ENCODE data around the gene S100A6.

The S100A6 gene

GRCh38 chr1:153515504-153516394 is 20.0 kb downstream of the S100A6 start:
- no peak for DNase-seq
- intact Hi-C loops (cut with DNase I), result loop anchor here (10.0 kb wide), 2 partner anchors 139 to 229 kb away; partner anchors contain the start of gene SNAPIN

- DNase-seq, result peak in 1 of 10 donors; percentile 58
- intact Hi-C loops (cut with DNase I), result loop anchor here (10.0 kb wide), 2 partner anchors 141 to 231 kb away; partner anchors contain the start of gene SNAPIN
These were observed 22.1 kb downstream of the S100A6 start for GRCh38 chr1:153513666-153514065.

DNA sequence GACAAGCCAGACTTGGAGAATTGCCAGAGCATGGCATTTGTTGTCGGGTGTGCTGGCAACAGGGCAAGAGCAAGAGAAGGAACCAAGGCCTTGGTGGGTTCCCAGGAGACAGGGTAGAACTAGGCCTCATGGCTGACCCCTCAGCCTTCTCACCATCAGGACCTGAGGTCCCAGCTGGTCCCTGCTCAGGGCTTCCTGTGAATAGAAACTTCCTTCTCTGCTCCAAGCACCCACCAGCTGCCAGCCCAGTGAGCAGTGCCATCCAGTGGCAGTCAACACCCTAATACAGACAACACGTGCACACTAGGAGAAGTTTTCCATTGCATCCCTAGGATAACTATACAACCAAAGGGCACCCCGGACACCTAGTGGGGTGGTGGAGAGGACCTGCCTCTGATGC is 22.8 kb downstream of the S100A6 start:
- intact Hi-C loops (cut with DNase I), result loop anchor here (10.0 kb wide), 2 partner anchors 142 to 232 kb away; partner anchors contain the start of gene SNAPIN
- DNase-seq, result peak in 1 of 10 donors; percentile 37

- peak; percentile 62 to 96 (median 76) for DNase-seq
- intact Hi-C loops (cut with DNase I), result loop anchor here (1.0 to 10.0 kb wide), 3 partner anchors 57 to 234 kb away; partner anchors contain the start of gene SNAPIN
These were observed 24.8 kb downstream of the S100A6 start for GRCh38 chr1:153510984-153511410.

DNA sequence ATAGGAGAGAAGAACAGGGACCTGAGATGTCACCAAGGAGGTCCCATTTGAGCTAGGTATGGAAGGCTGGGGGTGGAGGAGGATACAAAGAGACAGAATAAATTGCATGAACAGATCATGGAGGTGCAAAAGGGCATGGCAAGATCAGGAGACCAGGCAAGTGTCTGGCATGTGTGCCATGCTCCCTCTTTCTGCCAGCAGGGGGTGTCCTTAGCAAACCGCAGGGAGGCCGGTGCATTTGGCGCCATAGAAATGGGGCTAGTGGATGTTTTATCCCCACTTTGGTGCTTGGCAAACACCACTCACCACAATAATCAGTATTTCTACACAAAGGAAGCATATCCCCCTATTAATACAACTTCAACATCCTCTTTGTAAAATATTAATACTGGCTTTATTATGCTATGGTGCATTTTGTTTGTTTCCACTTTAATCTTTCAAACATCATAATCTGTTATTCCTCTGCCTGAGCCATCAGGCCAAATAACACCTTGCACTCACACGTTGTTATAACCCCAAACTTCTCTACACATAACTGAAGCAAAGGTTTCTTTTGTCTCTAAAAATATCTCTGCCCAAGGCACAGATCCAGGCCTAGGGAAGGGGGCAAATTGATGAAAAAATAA is 25.9 kb downstream of the S100A6 start:
- intact Hi-C loops (cut with DNase I), result loop anchor here (10.0 kb wide), 2 partner anchors 145 to 235 kb away; partner anchors contain the start of gene SNAPIN
- DNase-seq, result peak in 5 of 10 donors; percentile 19 to 44 (median 36)

DNA sequence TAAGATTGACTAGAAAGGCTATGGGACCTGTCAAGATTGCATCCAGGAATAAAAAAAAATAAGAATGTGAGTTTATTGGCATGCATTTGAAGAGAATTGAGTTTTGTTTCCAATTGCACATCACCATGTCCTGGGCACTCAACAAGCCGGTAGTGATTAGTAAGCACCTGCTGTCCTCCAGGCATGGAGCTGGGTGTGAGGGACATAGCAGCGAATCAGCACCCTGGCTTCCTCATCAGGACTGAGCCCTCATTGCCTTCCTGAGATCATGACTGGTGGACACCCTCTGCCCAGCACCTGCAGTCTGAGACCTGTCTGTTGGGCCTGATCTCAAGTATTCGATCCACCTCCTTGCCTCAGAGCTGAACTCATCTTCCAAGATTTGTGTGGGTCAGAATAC is 26.8 kb downstream of the S100A6 start:
- no peak for DNase-seq
- intact Hi-C loops (cut with DNase I), result no loop called here

DNA sequence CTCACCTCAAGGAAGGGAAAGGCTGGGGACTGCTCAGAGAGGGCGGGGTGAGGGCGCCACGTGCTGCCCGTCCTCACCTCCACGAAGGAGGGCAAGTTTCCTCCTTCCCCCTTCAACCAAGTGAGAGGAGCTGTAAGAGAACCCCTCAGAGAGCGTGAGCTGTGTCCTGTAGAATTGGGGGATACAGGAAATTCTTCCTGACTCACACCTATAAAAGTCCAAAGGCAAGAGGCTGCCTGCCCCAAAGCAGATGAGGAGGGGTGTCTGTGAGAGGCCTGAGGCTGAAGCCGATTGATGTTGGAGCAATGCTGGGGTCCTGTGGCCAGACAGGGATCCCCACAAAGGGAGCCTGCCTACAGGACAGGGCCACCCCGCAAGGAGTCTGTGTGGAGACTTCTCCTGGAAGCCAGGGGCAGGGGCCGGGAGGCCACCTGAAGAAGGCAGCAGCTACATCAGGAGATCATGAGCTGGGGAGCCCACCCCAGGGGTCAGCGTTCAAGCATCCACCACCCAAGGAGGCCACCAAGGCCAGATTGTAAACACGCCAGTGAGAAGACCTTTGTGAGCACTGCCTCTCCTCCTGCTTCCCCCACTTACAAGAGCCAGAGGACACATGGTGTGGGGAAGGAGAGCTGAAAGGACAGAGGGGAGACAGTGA is 27.7 kb downstream of the S100A6 start:
- DNase-seq, result no peak

DNA sequence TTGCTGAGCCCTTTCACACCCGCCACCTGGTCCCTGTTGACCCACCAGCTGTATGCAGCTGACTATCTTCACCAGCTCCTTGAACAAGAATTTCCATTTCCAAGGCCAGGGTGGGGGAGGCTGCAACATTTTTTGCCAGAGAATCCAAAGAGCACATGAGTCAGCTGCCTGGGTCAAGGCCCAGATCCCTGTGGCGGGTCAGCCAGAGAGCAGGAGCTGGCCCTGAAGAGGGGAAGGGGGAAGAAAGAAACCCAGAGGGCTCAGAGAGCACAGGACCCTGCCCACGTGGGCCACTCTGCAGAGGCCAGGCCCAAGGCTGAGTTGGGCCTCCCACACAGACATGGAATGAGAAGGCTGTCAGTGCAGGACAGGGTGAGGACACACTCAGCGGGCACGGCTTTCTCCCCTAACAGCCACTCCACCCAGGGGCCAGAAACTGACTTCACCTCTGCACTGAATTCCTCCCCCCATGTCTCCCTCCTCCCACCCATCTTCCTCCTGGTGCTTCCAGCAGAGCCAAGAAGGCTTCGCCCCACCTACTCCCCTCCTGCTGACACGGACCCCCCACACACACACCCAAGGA is 28.9 kb downstream of the S100A6 start:
- intact Hi-C loops (cut with DNase I), result no loop called here
- peak in 3 of 10 donors; percentile 12 to 58 (median 21) for DNase-seq

More for the DNA sequence above, 27.7 kb downstream of the S100A6 start:
- intact Hi-C loops (cut with DNase I), result no loop called here

DNA sequence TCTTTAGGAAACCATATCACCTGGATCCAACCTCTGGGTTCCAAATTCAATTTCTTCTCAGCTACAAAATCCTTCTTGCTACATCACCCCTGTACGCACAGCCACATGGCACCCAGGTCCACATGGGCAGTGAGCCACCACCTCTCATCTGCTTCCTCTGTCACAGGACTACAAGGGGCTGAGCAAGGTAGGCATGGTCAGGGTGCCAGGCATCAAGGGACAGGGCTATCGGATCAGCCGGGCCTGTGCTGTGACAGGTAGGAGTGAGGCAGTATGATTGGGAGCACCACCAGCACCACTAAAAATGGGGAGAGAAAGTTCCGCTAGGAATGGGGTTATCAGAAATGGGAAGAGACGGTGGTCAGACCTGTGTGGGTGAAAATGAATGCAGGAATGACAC is 29.4 kb downstream of the S100A6 start:
- DNase-seq, result no peak
- intact Hi-C loops (cut with DNase I), result no loop called here

DNA sequence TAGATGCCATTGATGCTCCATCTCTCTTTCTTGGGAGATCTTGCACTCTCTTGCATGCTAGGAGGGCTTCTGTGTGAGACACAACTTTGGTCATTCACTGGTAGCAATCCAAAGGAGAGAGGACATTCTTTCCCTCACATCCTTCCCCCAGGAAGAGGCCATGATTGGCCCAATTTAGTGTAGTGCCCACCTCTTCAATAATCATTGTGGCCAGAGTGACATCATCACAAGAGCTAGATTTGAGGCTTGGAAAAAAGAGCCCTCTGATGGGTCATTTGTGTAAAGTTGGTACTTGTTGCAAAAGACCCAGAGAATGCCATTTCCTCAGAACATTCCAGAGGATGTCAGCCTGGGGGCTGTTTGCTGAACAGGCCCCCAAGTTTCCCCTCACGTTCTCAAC is 30.2 kb downstream of the S100A6 start:
- no peak for DNase-seq
- intact Hi-C loops (cut with DNase I), result no loop called here

- no peak for DNase-seq
- intact Hi-C loops (cut with DNase I), result no loop called here
These were observed 32.0 kb downstream of the S100A6 start for GRCh38 chr1:153503766-153504165.

DNA sequence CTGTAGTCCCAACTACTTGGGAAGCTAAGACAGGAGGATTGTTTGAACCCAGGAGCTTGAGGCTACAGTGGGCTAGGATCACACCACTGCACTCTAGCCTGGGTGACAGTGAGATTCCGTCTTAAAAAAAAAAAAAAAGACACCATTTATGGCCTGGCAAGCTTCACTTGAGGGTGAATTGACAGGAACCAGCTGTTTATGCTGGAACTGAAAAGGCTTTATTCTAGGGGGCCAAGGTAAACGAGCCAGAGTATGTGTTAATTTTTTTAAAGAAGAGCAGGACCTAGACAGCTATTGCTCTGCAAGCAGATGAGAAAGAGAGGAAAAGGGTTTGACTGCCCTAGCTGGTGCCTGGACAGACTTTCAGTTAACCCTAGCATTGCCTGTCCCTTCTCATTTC is 37.0 kb downstream of the S100A6 start:
- DNase-seq, result no peak
- intact Hi-C loops (cut with DNase I), result no loop called here

GRCh38 chr1:153495536-153495935 is 40.3 kb downstream of the S100A6 start:
- no peak for DNase-seq
- intact Hi-C loops (cut with DNase I), result loop anchor here (1.0 kb wide), 1 partner anchor 143 kb away; no protein-coding TSS in a partner anchor

DNA sequence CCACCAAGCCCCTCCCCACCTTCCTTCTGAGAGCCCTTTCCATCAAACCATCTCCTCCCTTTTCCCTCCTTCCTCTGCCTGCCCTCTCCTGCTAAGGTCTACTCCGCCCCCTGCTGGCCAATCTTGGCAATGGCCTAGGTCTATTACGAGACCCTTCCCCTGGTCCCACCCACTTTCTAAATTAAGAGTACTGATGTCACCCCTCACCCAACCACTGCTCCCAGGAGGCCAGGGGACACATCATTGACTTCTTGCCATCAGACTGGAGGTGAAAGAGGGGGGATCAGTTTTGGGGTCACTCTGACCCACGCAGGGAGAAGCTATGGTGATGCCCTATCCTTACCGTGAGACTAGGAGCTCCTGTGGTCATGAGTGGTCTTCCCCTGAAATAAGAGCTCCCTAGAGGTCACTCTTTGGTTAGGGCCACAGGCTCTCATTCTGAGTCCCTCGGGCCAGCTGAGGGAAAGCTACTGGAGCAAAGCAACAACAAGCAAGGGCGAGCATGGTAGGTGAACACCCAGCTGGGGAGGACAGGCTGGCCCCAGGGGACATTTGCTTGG is 40.7 kb downstream of the S100A6 start:
- intact Hi-C loops (cut with DNase I), result loop anchor here (1.0 kb wide), 1 partner anchor 143 kb away; no protein-coding TSS in a partner anchor

DNA sequence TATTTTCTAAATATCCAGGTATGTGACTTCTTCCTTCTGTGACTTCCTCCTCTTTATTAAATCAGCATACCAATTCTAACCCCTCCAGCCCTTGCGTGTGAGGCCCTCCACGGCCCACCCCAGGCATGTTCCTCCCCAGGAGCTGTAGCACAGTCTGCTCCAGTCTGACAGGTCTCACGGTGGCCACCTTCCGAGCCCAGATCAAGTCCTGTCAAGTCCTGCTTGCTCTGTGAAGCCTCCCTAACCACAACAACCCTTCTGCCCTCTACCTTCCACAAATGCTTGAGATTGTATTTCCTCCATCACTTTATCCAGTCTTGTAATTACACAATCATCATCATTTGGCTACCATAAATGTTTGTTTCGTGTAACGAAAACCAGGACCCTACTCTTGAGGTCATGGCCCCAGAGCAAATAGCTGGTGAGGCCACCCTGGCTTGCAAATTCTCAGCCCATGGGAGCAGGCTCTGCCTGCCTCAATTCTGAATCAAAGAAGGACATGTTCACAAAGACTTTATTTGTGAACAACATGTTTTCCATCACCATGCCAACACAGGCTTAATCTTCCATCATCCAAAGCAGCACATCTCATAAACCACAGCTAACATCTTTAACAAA is 42.3 kb downstream of the S100A6 start:
- intact Hi-C loops (cut with DNase I), result no loop called here
- DNase-seq, result no peak

More for the DNA sequence above, 40.7 kb downstream of the S100A6 start:
- peak in 8 of 10 donors; percentile 46 to 93 (median 74) for DNase-seq

GRCh38 chr1:153490272-153491051 is 45.3 kb downstream of the S100A6 start:
- intact Hi-C loops (cut with DNase I), result no loop called here

DNA sequence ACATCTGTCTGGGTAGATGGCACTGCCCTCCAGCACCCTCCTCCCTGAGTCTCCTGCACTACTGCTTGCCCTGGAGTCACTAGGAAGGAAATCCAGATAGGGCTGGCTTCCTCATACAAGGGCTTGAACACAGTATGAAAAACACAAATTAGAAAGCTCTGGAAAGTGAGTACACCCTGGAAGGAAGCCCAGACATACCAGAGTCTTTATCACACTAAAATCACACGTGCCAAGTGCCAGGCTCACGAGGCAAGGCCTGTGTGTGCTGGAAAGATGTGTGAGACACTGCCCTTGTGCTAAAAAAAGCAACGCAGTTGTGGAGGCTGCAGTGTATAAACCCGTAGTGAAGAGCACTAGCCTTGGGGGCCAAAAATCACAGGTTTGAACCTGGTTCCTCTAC is 47.1 kb downstream of the S100A6 start:
- intact Hi-C loops (cut with DNase I), result no loop called here
- DNase-seq, result no peak

More at GRCh38 chr1:153490272-153491051, 45.3 kb downstream of the S100A6 start:
- peak in 8 of 10 donors; percentile 25 to 90 (median 44) for DNase-seq

DNA sequence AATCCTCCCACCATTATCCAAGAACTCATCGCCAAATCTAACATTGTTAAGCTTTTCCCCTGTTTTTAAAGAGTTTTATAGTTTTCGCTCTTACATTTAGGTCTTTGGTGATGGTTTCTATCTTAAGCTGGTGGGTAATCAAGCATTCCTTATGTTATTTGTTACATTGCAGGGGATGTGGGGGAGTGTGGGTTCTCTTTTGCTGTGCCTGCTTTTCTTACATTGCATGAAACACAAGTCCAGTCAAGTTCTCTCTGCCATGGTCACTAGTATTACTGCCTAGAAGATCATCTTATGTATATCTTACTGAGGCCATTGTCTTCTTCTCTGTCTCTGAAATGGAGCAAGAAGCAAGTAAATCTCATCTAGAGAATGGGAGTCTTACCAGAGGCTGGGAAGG is 48.1 kb downstream of the S100A6 start:
- intact Hi-C loops (cut with DNase I), result no loop called here
- no peak for DNase-seq

- intact Hi-C loops (cut with DNase I), result no loop called here
- DNase-seq, result no peak
These were observed 49.9 kb downstream of the S100A6 start for GRCh38 chr1:153485863-153486262.
